VCaP (cell line): Measurements from ENCODE around the gene RNLS.

Experiments used
- H3K27ac ChIP-seq: fragments of 450-650 bp; 2 replicates; pipeline ENCODE4 v1.5.1; 2017
- TF ChIP-seq, protein P1 (sequence below): fragments of 450-650 bp; conservative IDR thresholded peaks from 2 replicates; pipeline ENCODE4 v1.5.1; 2017; ENCODE audit warnings: mild to moderate bottlenecking, moderate library complexity

RNLS gene

DNA sequence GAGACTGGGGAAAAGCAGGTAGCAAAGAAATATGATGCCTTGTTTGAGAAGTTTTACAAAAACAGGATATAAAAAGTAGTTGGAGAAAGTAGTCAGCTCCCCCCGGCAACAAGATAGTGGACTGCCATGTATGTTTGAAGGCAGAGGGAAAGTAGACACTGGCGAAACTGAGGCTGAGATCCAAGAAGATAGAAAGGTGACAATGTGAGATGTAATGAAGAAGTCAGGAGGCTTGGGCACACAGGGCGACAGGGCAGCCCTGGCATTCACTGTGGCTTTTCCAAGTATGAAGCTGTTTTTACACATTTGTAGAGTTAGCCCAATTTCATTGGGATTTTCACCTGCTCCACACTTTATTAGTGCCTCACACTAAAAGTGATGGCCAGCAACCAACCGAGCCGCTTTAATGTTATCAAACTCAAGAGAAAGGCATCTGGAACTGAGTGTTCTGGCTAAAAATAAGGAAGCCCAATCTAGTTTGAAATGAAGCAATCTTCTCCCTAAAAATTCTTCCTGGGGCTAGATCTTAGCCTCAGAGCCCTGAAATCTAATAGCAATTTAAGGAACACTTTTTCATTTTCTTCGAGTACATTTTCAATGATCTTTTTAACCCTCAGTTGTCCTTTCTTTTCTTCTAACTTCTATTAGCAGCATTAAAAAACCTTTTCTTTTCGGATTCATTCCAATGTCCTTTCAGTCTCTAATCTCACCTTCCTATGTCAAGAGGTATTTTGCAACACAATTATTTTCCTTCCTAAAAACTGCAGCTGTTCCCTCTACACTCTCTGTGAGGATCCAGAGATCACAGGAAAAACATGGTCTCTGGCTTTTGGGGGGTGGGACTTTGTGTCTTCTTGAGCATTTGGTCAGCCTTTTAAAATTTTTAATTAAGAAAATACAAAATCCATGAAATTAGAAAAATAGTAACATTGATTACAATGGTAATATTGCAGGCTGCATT lies 108.0 kb downstream of the RNLS start:
- H3K27ac ChIP-seq: peak overlapping the region; percentile 55
- TF ChIP-seq, protein P1, sequence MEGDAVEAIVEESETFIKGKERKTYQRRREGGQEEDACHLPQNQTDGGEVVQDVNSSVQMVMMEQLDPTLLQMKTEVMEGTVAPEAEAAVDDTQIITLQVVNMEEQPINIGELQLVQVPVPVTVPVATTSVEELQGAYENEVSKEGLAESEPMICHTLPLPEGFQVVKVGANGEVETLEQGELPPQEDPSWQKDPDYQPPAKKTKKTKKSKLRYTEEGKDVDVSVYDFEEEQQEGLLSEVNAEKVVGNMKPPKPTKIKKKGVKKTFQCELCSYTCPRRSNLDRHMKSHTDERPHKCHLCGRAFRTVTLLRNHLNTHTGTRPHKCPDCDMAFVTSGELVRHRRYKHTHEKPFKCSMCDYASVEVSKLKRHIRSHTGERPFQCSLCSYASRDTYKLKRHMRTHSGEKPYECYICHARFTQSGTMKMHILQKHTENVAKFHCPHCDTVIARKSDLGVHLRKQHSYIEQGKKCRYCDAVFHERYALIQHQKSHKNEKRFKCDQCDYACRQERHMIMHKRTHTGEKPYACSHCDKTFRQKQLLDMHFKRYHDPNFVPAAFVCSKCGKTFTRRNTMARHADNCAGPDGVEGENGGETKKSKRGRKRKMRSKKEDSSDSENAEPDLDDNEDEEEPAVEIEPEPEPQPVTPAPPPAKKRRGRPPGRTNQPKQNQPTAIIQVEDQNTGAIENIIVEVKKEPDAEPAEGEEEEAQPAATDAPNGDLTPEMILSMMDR: no peak

DNA sequence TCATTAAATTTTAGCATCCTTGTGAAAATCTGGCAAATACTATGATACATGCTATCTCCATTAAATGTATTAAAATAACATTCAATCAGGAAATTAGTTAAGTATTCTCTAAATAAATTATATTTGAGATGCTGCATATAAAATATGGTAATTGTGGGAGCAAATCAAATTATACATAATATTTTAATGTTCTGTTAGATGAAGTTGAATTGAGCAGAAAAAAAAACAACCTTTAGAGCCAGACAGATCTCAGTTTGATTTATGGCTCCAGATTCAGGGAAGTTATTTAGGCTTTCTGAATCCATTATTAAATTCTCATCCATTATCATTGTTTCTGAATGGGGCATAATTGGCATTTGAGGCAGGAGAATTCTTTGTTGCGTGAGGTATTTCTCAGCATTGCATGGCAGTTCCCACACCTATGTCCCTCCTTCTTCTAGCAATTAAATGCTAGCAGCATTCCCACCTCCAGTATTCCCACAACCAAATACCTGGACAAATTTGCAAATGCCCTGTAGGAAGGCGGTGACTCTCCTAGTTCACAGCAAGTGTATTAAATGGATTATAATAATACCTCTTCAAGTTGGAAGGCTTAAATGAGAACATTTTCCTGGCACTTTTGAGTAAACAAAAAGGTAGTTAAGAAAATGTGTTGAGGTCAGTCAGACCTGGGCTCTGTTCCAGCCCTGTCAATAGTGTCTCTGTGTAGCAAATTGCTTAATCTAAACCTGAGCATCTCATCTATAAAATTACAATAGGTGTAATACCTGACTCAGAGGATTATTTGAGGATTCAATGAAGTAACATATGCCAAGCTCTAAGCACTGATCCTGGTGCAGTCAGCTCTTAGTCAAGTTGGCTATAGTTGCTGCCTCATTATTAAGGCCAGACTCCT lies 108.9 kb downstream of the RNLS start:
- TF ChIP-seq, protein P1: no peak
- H3K27ac ChIP-seq: peak overlapping the region; percentile 55

DNA sequence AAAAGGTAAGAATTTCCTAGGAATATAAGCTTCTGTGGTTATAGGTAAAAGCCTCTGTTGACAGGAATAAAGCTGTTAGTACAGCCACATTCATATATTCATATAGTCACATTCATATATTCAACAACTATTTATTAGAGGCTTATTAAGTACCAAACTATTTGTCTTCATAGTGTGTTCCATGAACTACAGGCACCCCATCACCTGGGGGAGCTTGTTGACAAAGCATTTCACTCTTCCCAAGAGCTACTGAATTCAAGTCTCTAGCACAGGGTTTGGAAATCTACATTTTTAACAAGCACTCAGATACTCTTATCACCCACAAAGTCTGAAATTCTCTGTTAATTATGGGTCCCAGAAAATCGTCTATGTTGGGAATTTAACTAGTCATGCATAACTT lies 110.6 kb downstream of the RNLS start:
- TF ChIP-seq, protein P1: peak; percentile 22
- no peak overlapping the region for H3K27ac ChIP-seq

DNA sequence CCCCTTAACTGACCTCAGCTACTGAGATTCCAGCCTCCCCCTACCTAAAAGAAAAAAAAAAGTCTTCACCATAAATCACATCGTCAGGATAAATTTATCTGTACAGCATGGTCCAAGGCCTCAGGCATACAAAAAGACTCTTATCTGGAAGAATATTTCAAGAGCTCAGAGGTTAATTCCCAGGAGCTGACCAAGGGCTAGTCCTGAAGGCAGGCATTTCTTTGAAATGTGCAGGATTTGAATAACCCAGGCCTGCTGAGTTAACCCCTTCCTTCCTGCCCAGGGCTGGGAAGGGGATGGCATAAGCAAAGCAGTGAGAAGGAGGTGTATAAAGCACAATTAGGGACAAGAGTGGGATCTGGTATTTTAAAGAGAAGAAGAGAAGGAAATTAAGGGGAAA lies 111.2 kb downstream of the RNLS start:
- no peak overlapping the region for H3K27ac ChIP-seq
- TF ChIP-seq, protein P1: no peak

DNA sequence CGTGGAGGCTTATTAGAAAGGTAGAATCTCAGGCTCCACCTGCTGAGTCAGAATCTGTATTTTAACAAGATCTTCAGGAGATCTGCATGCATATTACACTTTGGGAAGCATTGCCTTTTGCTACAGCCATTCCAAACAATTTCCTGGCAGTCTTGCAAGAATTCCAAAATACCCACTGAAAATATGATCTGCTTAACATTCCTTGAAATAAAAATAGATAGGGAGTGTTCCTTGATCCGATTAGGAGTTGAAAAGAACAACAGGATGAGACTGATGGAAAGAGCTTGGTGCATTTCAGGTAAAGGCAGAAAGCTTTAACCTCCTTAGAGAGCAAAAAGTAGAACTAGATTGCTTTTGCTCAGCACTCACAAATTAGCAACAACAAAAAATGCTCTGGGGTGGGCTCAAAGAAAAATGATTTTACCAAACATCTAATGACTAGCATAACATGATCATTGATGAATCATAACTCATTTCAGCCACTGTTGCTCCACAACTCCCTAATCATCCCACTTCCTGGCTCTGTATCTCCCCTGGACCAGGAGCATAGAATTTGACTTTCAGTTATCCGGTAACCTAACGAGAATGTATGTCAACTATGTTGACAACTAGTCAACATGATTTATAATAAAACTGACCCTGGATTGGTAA lies 115.2 kb downstream of the RNLS start:
- H3K27ac ChIP-seq: no peak overlapping the region
- TF ChIP-seq, protein P1: no peak

DNA sequence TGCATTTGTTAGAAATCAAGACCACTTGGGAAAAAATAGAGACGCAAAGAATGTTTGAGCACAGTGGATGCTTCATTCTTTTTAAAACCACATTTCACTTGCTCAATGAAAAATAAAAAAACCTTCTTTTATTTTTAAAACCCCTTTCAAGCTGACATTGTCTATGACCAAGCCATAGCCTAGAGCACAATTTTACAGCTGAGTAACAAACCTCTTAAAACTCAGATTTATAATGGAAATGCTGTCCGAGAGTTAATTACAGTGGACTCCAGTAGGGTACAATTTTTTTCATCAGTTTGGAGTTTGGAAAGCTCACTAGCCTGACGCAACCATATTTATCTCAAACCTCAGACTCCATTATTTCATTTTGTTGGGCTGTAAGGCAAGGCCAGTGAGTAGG lies 116.3 kb downstream of the RNLS start:
- TF ChIP-seq, protein P1: no peak
- no peak overlapping the region for H3K27ac ChIP-seq
